ENCODE results near the gene SIGLEC7. TPM values are rescaled to one million over a fixed set of nuclear protein-coding genes. Genes with fewer than 3 reads are reported as not detected.
A peak's percentile ranks its signal among the peaks of the same experiment; 100 is the strongest.

SIGLEC7 gene
- total and polyA plus RNA-seq, 9 donors, result 0.38 to 3.7 (median 1.5) TPM; not detected in 2

GRCh38 chr19:51119611-51120010, 22.5 kb upstream of the SIGLEC7 start:
- intact Hi-C loops (cut with DNase I), result no loop called here
- Histone ChIP-seq H3K27ac (no peak overlapping the region), H3K36me3 (no peaks in the 10 kb centered on the region), H3K27me3 (no peaks in the 10 kb centered on the region), H3K4me1 (ENCODE audit: insufficient read depth) (no peaks in the 10 kb centered on the region), H3K9me3 (no peaks in the 10 kb centered on the region), H3K4me3 (no peak overlapping the region)
- TF ChIP-seq CTCF (IDR thresholded peaks at IDR 0.05) (no peak), EP300 (IDR thresholded peaks at IDR 0.05) (no peak), POLR2A (IDR thresholded peaks at IDR 0.05) (no peak)
- DNase-seq, result no peak
- WGBS, 3 donors, result 85 to 90% (median 88%) methylated on average over 6 of the region's 6 CpGs

- no peaks in the 10 kb centered on the region for H3K27me3 ChIP-seq
- TF ChIP-seq EP300 (IDR thresholded peaks at IDR 0.05) (no peak), POLR2A (IDR thresholded peaks at IDR 0.05) (no peak), CTCF (IDR thresholded peaks at IDR 0.05) (no peak)
Observed at GRCh38 chr19:51120160-51120559, 21.9 kb upstream of the SIGLEC7 start.

GRCh38 chr19:51121257-51121656, 20.8 kb upstream of the SIGLEC7 start:
- Histone ChIP-seq H3K4me1 (ENCODE audit: insufficient read depth) (peaks cover 13% of the 10 kb centered on the region), H3K36me3 (no peaks in the 10 kb centered on the region), H3K27me3 (no peaks in the 10 kb centered on the region), H3K4me3 (no peak overlapping the region), H3K9me3 (no peaks in the 10 kb centered on the region), H3K27ac (no peak overlapping the region)
- DNase-seq, result no peak
- TF ChIP-seq EP300 (IDR thresholded peaks at IDR 0.05) (no peak), POLR2A (IDR thresholded peaks at IDR 0.05) (no peak), CTCF (IDR thresholded peaks at IDR 0.05) (no peak)
- intact Hi-C loops (cut with DNase I), result no loop called here
- whole genome bisulfite sequencing, 3 donors, result 90 to 97% (median 94%) methylated on average over 8 of the region's 8 CpGs

More at GRCh38 chr19:51120160-51120559, 21.9 kb upstream of the SIGLEC7 start:
- 89 to 90% (median 90%) methylated on average over 6 of the region's 6 CpGs for WGBS, 3 donors
- H3K4me3 ChIP-seq, result no peak overlapping the region
- no peaks in the 10 kb centered on the region for H3K9me3 ChIP-seq
- intact Hi-C loops (cut with DNase I), result no loop called here
- DNase-seq, result no peak
- no peaks in the 10 kb centered on the region for H3K36me3 ChIP-seq
- peaks cover 3% of the 10 kb centered on the region for H3K4me1 ChIP-seq (ENCODE audit: insufficient read depth)
- no peak overlapping the region for H3K27ac ChIP-seq

- intact Hi-C loops (cut with DNase I), result no loop called here
- Histone ChIP-seq H3K4me1 (ENCODE audit: insufficient read depth) (peaks cover 19% of the 10 kb centered on the region), H3K4me3 (no peak overlapping the region), H3K36me3 (no peaks in the 10 kb centered on the region), H3K27ac (no peak overlapping the region), H3K27me3 (no peaks in the 10 kb centered on the region), H3K9me3 (no peaks in the 10 kb centered on the region)
- 71 to 82% (median 79%) methylated on average over 22 of the region's 22 CpGs for WGBS, 3 donors
- peak in 1 of 5 donors; percentile 35 for DNase-seq
- TF ChIP-seq POLR2A (IDR thresholded peaks at IDR 0.05) (no peak), CTCF (IDR thresholded peaks at IDR 0.05) (no peak), EP300 (IDR thresholded peaks at IDR 0.05) (no peak)
Observed at GRCh38 chr19:51122112-51122981, 19.8 kb upstream of the SIGLEC7 start.
